ENCODE data around the gene ERBB3. TPM values are rescaled to one million over a fixed set of nuclear protein-coding genes. Genes with fewer than 3 reads are reported as not detected.

ERBB3 gene
- total RNA-seq, 1 donor from 2014 or later, result 1.3 TPM

- intact Hi-C loops (cut with micrococcal nuclease), result loop anchor here (10.0 kb wide), 1 partner anchor 1418 kb away; the partner anchor contains the start of genes DDIT3 and MBD6
These were observed 27.3 kb downstream of the ERBB3 start for GRCh38 chr12:56107242-56107641.

GRCh38 chr12:56110571-56110970 lies 30.6 kb downstream of the ERBB3 start:
- intact Hi-C loops (cut with micrococcal nuclease), result no loop called here

DNA sequence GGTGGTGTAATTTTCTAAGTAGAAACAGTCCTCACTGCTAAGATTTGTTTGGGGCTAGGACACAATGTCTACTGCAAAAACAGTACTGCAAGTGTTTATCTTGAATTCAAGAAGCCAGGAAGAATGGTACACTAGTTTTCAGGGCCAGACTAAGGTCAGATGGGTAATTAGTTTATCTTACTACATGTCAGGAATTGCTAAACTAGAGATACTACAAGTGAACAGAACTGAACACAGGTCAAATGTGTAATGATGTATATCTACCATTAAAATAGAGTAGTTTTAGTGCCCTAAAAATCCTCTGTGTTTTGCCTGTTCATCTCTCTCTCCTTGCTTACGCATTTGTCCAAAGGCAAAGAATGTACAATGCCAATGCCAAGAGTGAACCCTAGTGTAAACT lies 34.1 kb downstream of the ERBB3 start:
- intact Hi-C loops (cut with micrococcal nuclease), result no loop called here

DNA sequence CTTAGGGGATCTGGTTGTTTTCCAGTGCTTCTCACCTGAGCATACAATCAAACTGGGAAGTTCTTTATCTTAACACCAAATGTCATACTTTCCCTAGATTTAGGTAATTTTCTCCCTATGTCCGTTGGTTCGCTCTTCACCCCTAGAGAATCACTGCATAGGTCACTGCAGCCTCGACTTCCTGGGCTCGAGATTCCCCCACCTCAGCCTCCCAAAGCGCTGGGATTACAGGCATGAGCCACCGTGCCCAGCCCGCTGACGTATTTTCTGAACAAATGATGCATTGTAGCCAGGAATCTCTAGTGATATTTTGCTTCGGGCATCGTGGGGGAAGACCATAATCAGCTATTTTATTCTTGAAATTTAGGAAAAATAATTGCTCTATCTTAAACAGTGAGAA lies 35.4 kb downstream of the ERBB3 start:
- intact Hi-C loops (cut with micrococcal nuclease), result loop anchor here (5.0 kb wide), 3 partner anchors 972 to 1833 kb away; partner anchors contain the start of genes CBX5, HNRNPA1 and NAB2

DNA sequence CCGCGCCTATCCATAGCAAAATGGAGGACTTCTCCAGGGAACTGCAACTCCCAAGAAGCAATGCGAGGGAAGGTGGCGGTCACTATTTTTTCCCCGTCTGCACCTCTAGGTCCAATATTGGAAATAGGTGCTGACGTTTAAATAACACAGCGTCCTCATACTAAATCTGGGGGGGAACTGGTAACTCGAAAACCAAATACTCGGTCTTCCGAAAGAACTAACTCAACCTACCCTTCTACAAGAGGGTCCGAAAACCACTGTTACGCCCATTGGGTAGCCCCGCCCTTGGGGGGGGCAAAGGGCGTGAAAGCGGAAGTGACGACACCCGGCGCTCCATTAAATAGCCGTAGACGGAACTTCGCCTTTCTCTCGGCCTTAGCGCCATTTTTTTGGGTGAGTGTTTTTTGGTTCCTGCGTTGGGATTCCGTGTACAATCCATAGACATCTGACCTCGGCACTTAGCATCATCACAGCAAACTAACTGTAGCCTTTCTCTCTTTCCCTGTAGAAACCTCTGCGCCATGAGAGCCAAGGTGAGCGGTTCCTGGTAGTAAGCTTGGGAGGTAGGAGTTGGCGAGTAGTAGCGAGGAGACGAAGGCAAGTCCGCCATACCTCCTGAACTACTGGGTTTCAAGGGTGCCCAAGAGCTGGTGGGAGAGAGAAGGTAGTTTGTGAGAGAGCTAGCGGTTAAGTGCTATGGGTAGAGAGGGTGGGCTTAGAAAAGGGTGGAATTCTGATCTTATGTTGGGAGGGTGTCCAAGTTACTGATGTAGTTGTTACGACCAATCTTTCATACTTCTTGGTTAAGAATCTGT lies 36.5 kb downstream of the ERBB3 start, which contains the start of gene RPL41:
TSS of gene RPL41 (plus strand) at position 367 of the 815 bp plus-strand sequence.
- intact Hi-C loops (cut with micrococcal nuclease), result loop anchor here (1.0 to 5.0 kb wide), 7 partner anchors 12 to 1834 kb away; partner anchors contain the start of genes CBX5, HNRNPA1, NAB2 and PA2G4

GRCh38 chr12:56117082-56117706 lies 37.2 kb downstream of the ERBB3 start:
- intact Hi-C loops (cut with micrococcal nuclease), result loop anchor here (5.0 kb wide), 3 partner anchors 970 to 1835 kb away; partner anchors contain the start of genes CBX5, HNRNPA1 and NAB2

DNA sequence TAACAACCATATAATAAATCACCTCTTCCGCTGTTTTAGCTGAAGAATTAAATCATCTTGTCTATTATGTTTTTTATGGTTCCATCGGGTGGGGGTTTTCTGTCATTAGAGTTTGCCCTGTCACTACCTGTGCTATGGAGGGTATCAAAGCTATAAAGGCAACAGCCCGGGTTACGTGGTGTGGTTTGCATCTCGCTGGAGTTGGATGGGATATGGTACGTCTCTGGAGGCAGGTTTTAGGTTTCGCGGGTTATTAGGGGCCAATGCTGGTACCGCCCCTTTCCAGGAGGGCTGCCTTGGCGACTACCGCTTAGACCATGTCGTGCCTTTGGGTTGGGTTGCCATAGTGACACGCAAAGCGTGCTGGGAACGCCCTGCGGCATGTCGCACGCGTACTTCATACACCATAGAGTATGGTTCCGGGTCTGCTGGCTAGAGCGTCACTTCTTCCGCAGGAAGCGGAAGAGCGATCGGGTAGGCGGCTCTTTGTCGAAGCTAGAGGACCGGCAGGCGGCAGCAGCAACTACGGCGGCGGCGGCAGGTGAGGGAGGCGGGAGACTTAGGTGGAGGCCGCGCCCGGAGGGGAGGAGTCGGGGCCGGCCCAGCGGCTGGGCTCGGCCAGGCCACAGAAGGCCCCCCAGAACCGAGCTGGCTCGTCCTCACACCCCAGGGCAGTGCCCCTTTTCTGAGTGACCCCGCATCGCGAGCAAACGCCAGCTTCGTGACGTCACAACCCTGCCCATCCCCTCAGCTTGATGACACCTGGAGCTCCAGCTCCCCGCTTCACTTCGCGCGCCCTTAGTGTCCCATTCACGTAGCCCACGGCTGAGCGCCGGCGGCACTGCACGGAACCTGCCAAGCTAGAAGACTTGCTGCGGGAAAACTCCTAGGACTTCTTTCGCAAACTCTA lies 38.1 kb downstream of the ERBB3 start, which contains the start of gene ZC3H10:
TSS of gene ZC3H10 (plus strand) at position 489 of the 910 bp plus-strand sequence. CDS start 2,297 bp downstream, outside the sequence.
- intact Hi-C loops (cut with micrococcal nuclease), result loop anchor here (1.0 to 5.0 kb wide), 25 partner anchors 8 to 1836 kb away; partner anchors contain the start of genes CBX5, CDK4, COQ10A and CS

- intact Hi-C loops (cut with micrococcal nuclease), result loop anchor here (1.0 to 5.0 kb wide), 28 partner anchors 7 to 1837 kb away; partner anchors contain the start of genes ANKRD52, CBX5, CDK4 and COQ10A
These were observed 38.9 kb downstream of the ERBB3 start for GRCh38 chr12:56118688-56119357.

GRCh38 chr12:56119361-56119796 lies 39.4 kb downstream of the ERBB3 start:
- intact Hi-C loops (cut with micrococcal nuclease), result loop anchor here (1.0 to 5.0 kb wide), 11 partner anchors 71 to 1837 kb away; partner anchors contain the start of genes ANKRD52, CBX5, CDK4 and HNRNPA1

DNA sequence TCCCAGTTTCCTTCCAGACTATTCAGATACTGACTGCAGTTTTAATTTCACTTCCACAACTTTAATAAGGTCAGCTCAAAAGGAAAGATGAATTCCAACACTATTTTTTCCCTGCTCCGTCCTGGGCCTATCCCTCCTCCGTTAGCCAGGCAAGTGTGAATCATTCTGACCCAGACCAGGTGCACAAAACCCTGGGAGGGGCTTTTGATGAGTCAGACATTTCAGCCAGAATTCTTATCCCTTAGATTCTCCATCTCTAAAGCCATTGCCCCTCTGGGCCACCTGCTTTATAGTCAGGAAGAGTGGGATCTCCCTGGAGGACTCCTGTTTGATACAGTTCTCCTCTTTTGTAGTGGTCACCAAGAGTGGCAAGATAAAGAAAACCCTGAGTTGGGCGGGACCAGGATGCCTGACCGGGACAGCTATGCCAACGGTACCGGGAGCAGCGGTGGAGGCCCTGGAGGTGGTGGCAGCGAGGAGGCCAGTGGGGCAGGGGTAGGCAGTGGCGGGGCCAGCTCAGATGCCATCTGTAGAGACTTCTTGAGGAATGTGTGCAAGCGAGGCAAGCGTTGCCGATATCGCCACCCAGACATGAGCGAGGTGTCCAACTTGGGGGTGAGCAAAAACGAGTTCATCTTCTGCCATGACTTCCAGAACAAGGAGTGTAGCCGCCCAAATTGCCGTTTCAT lies 40.3 kb downstream of the ERBB3 start:
- intact Hi-C loops (cut with micrococcal nuclease), result no loop called here

DNA sequence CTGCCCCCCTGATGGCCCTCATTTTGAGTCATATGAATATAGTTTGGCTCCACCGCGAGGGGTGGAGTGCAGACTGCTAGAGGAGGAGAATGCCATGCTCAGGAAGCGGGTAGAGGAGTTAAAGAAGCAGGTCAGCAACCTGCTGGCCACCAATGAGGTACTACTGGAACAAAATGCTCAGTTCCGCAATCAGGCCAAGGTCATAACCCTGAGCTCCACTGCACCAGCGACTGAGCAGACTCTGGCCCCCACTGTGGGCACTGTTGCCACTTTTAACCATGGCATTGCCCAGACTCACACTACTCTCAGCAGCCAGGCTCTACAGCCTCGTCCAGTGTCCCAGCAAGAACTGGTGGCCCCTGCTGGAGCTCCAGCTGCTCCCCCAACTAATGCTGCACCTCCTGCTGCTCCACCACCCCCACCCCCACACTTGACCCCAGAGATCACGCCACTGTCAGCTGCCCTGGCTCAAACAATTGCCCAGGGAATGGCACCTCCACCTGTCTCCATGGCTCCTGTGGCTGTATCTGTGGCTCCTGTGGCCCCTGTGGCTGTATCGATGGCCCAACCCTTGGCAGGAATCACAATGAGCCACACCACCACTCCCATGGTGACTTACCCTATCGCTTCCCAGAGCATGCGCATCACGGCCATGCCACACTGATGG lies 41.4 kb downstream of the ERBB3 start:
- intact Hi-C loops (cut with micrococcal nuclease), result no loop called here

GRCh38 chr12:56122637-56123036 lies 42.7 kb downstream of the ERBB3 start:
- intact Hi-C loops (cut with micrococcal nuclease), result no loop called here

GRCh38 chr12:56124133-56124532 lies 44.2 kb downstream of the ERBB3 start:
- intact Hi-C loops (cut with micrococcal nuclease), result no loop called here

DNA sequence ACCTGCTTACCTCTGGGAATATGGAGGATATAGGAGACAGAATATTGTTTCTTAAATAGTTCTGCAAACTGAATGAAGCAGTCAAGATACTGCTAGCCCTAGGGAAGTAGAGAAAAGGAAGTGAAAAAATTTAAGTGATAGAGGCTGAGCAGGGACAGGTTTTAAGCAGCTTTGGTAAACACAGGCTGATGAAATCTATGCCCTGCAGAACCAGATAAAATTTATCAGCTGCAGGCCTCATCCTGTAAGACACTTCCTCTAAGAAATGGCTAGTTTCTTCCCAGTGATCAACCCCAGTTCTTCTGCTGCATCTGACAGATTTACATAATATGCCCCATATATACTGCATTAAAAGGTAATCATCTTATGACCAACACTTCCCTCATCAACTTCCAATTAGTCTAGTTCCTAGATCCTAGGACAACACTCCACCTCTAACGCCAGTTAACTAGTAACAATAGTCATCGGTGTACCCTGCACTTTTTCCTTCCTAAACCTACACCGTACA lies 46.8 kb downstream of the ERBB3 start:
- intact Hi-C loops (cut with micrococcal nuclease), result loop anchor here (1.0 to 5.0 kb wide), 13 partner anchors 8 to 1156 kb away; partner anchors contain the start of genes ANKRD52, COQ10A, CS and MYL6

DNA sequence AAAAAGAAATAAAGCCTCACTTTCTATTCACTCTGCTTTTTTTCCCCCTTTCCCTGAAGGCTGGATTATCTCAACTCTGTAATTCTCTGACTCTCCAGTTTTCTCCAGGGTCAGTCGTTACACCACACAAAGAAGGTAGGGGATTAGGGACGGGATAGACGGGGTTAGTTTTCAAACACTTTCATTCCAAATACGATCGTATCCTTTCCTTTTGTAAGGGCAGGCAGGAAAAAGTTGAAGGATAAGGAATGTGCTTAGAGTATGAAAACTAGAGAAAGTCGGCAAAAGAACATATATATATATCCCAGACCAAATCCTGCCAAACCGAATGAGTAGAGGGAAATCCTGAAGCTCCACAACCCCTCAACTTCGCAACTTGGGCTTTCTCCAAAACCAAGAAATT lies 47.5 kb downstream of the ERBB3 start:
- intact Hi-C loops (cut with micrococcal nuclease), result loop anchor here (1.0 to 5.0 kb wide), 5 partner anchors 23 to 1155 kb away; partner anchors contain the start of genes ANKRD52, COQ10A, PA2G4 and TIMELESS

GRCh38 chr12:56127888-56128669 lies 48.1 kb downstream of the ERBB3 start, which contains the start of gene ESYT1:
TSS of gene ESYT1 (plus strand) at chr12:56128267. CDS start at chr12:56128320, 53 bp downstream.
- intact Hi-C loops (cut with micrococcal nuclease), result loop anchor here (1.0 to 5.0 kb wide), 8 partner anchors 24 to 1154 kb away; partner anchors contain the start of genes ANKRD52, COQ10A, PA2G4 and PYM1

DNA sequence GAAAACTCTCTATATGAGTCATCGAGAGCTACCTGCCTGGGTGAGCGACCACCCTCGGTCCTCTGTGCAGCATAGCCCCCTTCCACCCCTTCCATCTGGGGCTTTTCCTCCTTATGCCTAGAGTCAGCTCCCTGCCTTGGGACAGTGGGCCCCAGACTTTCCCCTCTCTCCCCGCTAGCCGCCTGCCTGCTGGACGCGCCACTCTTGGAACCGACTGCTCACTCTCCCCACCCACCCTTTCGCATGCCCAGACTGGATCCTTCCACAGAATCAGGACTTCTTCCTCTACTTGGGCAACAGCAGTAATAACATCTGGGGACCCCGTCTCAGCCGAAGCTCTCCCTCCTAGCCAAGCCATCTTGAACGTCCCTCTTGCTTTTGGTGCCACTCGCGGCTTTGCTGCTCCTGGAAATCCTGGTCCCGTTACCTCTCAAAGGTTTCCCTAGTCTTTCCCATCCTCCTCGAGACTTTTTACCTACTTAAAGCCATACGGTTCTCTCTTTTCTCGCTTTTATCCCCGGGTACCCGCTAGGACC lies 48.8 kb downstream of the ERBB3 start:
- intact Hi-C loops (cut with micrococcal nuclease), result loop anchor here (1.0 to 5.0 kb wide), 5 partner anchors 10 to 1154 kb away; partner anchors contain the start of genes PYM1 and SPRYD4

All from T-helper 1 cell treated with Interleukin-12 subunit alpha and Interleukin-12 subunit beta and Interleukin-4 antibody, amounts not matched to agents 30 ng/mL and 1 ng/mL, for 36 hours (primary cell).